Loucy (cell line): ENCODE measurements around the gene CELA3B.
"Not testable (repeated sequence)": the region's sequence is repeated elsewhere in the genome, so short reads cannot be mapped to it uniquely, and the experiment has no call there.

Experiments used
- H2AFZ ChIP-seq: fragments of 200-600 bp; sonication (generic); 2 replicates; pipeline ENCODE4 v1.6.0; 2016; ENCODE audit warnings: antibody characterized with exemption, mild to moderate bottlenecking, low read length, moderate library complexity
- H3F3A ChIP-seq: fragments of 200-600 bp; 2 replicates; pipeline ENCODE4 v1.6.0; 2016; ENCODE audit warnings: antibody characterized with exemption, low read depth, mild to moderate bottlenecking
- H3K27me3 ChIP-seq: fragments of 200-600 bp; sonication (generic); 2 replicates; pipeline ENCODE4 v1.6.1; 2014; ENCODE audit warnings: low read length, mild to moderate bottlenecking; ENCODE audit not compliant: insufficient read depth, poor library complexity, severe bottlenecking
- H3K36me3 ChIP-seq: fragments of 200-600 bp; sonication (generic); 2 replicates; pipeline ENCODE4 v1.6.1; 2016; ENCODE audit warnings: low read length; ENCODE audit not compliant: insufficient read depth
- H3K4me1 ChIP-seq: fragments of 200-600 bp; sonication (generic); 2 replicates; pipeline ENCODE4 v1.5.1; 2014; ENCODE audit warnings: low read length, mild to moderate bottlenecking; ENCODE audit not compliant: insufficient read depth, poor library complexity, severe bottlenecking
- H3K4me2 ChIP-seq: fragments of 200-600 bp; sonication (generic); 2 replicates; pipeline ENCODE4 v1.6.0; 2014; ENCODE audit warnings: antibody characterized with exemption, low read length, low read depth, mild to moderate bottlenecking; ENCODE audit not compliant: poor library complexity, severe bottlenecking
- H3K4me3 ChIP-seq: fragments of 200-600 bp; sonication (generic); 2 replicates; pipeline ENCODE4 v1.5.1; 2014; ENCODE audit warnings: low read length, mild to moderate bottlenecking, mixed read lengths; ENCODE audit not compliant: poor library complexity, severe bottlenecking
- H3K79me2 ChIP-seq: fragments of 200-600 bp; sonication (generic); 2 replicates; pipeline ENCODE4 v1.6.1; 2014; ENCODE audit warnings: low read length; ENCODE audit not compliant: insufficient read depth
- H3K9ac ChIP-seq: fragments of 200-600 bp; sonication (generic); 2 replicates; pipeline ENCODE4 v1.6.0; 2014; ENCODE audit warnings: mild to moderate bottlenecking, low read depth, low read length, moderate library complexity; ENCODE audit not compliant: poor library complexity, severe bottlenecking
- H3K9me2 ChIP-seq: fragments of 200-600 bp; sonication (generic); replicated peaks from 2 replicates; pipeline ENCODE4 v1.6.1; 2016; ENCODE audit warnings: low read depth, low read length, mixed read lengths
- H3K9me3 ChIP-seq: fragments of 200-600 bp; sonication (generic); 2 replicates; pipeline ENCODE4 v1.6.1; 2014; ENCODE audit warnings: mild to moderate bottlenecking, antibody characterized with exemption, low read length, low read depth; ENCODE audit not compliant: insufficient read depth
- H4K20me1 ChIP-seq: fragments of 200-600 bp; sonication (generic); 2 replicates; pipeline ENCODE4 v1.6.0; 2014; ENCODE audit warnings: antibody characterized with exemption, low read length, mild to moderate bottlenecking; ENCODE audit not compliant: insufficient read depth, poor library complexity, severe bottlenecking
- EZH2phosphoT487 ChIP-seq: fragments of 200-600 bp; IDR thresholded peaks from 2 replicates; pipeline ENCODE4 v1.6.1; 2018; ENCODE audit warnings: antibody characterized with exemption, mild to moderate bottlenecking, moderate library complexity, borderline replicate concordance
- TF ChIP-seq, protein P1 (sequence below): fragments of 200-600 bp; sonication (generic); conservative IDR thresholded peaks from 2 replicates; pipeline ENCODE4 v1.5.1; 2014; ENCODE audit warnings: mild to moderate bottlenecking, antibody characterized with exemption, low read length

CELA3B gene, protein sequence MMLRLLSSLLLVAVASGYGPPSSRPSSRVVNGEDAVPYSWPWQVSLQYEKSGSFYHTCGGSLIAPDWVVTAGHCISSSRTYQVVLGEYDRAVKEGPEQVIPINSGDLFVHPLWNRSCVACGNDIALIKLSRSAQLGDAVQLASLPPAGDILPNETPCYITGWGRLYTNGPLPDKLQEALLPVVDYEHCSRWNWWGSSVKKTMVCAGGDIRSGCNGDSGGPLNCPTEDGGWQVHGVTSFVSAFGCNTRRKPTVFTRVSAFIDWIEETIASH

DNA sequence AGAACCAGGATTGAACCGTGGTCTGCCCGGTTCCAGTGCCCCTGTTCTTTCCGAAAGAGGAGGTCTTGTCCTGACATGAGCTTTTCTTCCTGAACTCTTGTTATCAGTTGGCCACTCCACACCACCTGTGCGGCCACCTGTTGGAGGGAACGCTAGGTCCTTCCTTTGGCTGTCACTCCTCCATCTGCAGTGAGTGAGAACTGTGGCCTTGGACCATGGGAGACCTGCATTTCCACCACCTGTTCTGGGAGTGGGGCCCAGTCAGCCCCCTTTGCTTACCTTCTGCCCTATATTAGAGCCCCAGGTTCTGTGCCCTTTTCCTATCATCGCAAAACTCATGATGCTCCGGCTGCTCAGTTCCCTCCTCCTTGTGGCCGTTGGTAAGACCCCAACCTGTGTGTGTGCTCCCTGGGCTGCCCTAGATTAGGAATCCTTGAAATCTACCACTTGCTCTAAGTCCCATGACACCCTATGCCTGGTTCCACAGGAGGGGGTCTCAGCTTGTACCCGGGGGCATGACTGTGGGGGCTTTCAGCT, at the start of gene CELA3B:
Gene CELA3B, plus strand, starts transcription at position 320 of the 537 bp plus-strand sequence. Its CDS starts 18 bp downstream, at position 338.
- H3K4me1 ChIP-seq, H3K9me3 ChIP-seq, H3F3A ChIP-seq, H3K36me3 ChIP-seq, H3K9me2 ChIP-seq, H3K4me2 ChIP-seq, H4K20me1 ChIP-seq, H3K9ac ChIP-seq, H3K4me3 ChIP-seq, H3K79me2 ChIP-seq, H3K27me3 ChIP-seq, H2AFZ ChIP-seq: not testable (repeated sequence)

DNA sequence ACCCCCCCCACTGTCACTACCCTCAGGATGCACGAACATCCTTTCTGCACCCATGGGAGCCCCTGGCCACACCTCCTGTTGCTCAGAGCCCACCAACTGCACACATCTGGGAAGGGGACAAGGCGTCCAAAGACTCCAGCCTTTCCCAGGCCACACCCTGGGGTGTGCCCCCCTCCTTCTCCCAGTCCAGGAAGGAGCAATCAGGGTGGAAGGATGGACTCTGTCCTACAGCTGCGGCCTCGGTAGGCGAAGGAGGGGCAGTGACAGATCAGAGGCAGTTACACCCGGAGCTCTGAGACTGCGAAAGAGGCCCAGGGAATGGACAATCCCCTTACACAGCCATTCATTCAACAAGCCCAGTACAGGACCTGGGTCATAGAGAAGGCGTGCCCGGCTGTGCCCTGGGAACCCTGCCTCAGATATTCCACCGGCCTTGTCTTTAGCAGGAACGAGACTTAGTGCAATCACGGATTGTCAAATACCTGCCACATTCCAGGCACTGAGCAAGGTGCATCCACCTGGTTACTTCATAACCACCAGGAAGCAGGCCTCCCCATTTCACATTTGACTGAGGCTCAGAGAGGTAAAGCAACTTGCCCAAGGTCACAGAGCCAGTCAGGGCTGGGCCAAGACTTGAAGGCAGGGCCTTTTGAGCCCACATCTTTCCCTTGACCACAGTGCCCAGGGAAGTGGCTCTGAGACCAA, 49.1 kb upstream of the CELA3B start:
- H3K9me3 ChIP-seq = no peaks in the 10 kb centered on the region
- H3K36me3 ChIP-seq = no peaks in the 10 kb centered on the region
- H4K20me1 ChIP-seq = no peaks in the 10 kb centered on the region
- H3K9ac ChIP-seq = no peak overlapping the region
- H3K4me1 ChIP-seq = no peaks in the 10 kb centered on the region
- no peaks in the 10 kb centered on the region for H3F3A ChIP-seq
- no peaks in the 10 kb centered on the region for H3K79me2 ChIP-seq
- no peak overlapping the region for H3K4me2 ChIP-seq
- no peaks in the 10 kb centered on the region for H3K27me3 ChIP-seq
- TF ChIP-seq, protein P1, sequence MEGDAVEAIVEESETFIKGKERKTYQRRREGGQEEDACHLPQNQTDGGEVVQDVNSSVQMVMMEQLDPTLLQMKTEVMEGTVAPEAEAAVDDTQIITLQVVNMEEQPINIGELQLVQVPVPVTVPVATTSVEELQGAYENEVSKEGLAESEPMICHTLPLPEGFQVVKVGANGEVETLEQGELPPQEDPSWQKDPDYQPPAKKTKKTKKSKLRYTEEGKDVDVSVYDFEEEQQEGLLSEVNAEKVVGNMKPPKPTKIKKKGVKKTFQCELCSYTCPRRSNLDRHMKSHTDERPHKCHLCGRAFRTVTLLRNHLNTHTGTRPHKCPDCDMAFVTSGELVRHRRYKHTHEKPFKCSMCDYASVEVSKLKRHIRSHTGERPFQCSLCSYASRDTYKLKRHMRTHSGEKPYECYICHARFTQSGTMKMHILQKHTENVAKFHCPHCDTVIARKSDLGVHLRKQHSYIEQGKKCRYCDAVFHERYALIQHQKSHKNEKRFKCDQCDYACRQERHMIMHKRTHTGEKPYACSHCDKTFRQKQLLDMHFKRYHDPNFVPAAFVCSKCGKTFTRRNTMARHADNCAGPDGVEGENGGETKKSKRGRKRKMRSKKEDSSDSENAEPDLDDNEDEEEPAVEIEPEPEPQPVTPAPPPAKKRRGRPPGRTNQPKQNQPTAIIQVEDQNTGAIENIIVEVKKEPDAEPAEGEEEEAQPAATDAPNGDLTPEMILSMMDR = no peak
- TF ChIP-seq EZH2phosphoT487 = no peak
- no peak overlapping the region for H2AFZ ChIP-seq
- H3K4me3 ChIP-seq = no peak overlapping the region
- no peaks in the 10 kb centered on the region for H3K9me2 ChIP-seq

DNA sequence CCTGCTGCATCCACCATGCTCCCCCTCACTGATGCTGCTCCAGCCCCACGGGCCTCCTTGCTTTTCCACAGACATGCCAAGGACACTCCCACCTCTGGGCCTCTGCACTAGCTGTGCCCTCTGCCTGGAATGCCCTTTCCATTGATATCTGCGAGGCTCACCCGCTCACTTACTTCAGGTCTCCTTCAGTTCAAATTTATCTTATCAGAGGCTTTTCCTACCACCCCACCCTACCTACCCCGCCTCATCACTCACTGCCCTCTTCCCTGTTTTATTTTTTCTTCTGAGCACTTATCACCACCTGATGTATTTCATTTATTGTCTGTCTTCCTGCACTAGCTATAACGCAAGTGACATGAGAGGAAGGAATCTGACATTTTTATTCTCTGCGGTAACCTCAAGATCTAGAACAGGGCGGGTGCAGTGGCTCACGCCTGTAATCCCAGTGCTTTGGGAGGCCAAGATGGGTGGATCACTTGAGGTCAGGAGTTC, 46.7 kb upstream of the CELA3B start:
- Histone ChIP-seq H3K4me3 (no peak overlapping the region), H3K9me2 (no peaks in the 10 kb centered on the region), H3K9me3 (no peaks in the 10 kb centered on the region), H3K4me2 (no peak overlapping the region), H4K20me1 (no peaks in the 10 kb centered on the region), H3K27me3 (no peaks in the 10 kb centered on the region), H2AFZ (no peak overlapping the region), H3K36me3 (no peaks in the 10 kb centered on the region), H3K9ac (no peak overlapping the region), H3K79me2 (no peaks in the 10 kb centered on the region), H3F3A (no peaks in the 10 kb centered on the region), H3K4me1 (no peaks in the 10 kb centered on the region)
- no peak for TF ChIP-seq EZH2phosphoT487
- TF ChIP-seq, protein P1 = no peak
